Trophoblast cell (in vitro differentiated cells and primary cell): ENCODE measurements around the gene CHEK1.

ENCODE experiments used
- DNase-seq, 2 donors: peaks; one replicate each; pipeline ENCODE4 v3.0.0-alpha.2; 2016
- H2AFZ ChIP-seq: 2 replicates; pipeline ENCODE4 v1.6.1; 2013; ENCODE audit warnings: low read length, moderate library complexity, mild to moderate bottlenecking; ENCODE audit not compliant: insufficient read depth, poor library complexity
- H2AK5ac ChIP-seq: 2 replicates; pipeline ENCODE4 v1.6.1; 2013; ENCODE audit warnings: mild to moderate bottlenecking, low read length
- H2BK120ac ChIP-seq: 2 replicates; pipeline ENCODE4 v1.6.1; 2013; ENCODE audit warnings: low read length, mild to moderate bottlenecking, moderate library complexity; ENCODE audit not compliant: insufficient read depth, poor library complexity
- H2BK12ac ChIP-seq: 2 replicates; pipeline ENCODE4 v1.6.1; 2013; ENCODE audit warnings: mild to moderate bottlenecking, low read length, moderate library complexity
- H2BK5ac ChIP-seq: 2 replicates; pipeline ENCODE4 v1.6.1; 2013; ENCODE audit warnings: low read length, low read depth, moderate library complexity, mild to moderate bottlenecking; ENCODE audit not compliant: poor library complexity
- H3K14ac ChIP-seq: 2 replicates; pipeline ENCODE4 v1.6.1; 2013; ENCODE audit warnings: mild to moderate bottlenecking, low read length
- H3K18ac ChIP-seq: 2 replicates; pipeline ENCODE4 v1.6.1; 2013; ENCODE audit warnings: mild to moderate bottlenecking, low read length
- H3K23ac ChIP-seq: 2 replicates; pipeline ENCODE4 v1.6.1; 2013; ENCODE audit warnings: low read length
- H3K27ac ChIP-seq: 2 replicates; pipeline ENCODE4 v1.5.1; 2013; ENCODE audit warnings: low read depth, mild to moderate bottlenecking, inconsistent platforms, low read length, moderate library complexity
- H3K27me3 ChIP-seq: 2 replicates; pipeline ENCODE4 v1.6.1; 2013; ENCODE audit warnings: inconsistent platforms, mild to moderate bottlenecking, low read length, moderate library complexity; ENCODE audit not compliant: insufficient read depth
- H3K36me3 ChIP-seq, 2 experiments: 1 replicate in 1 of 2; 2 replicates in 1 of 2; pipeline ENCODE4 v1.6.1; 2013; ENCODE audit warnings: low read length in 2 of 2, mild to moderate bottlenecking in 2 of 2, moderate library complexity in 1 of 2; ENCODE audit not compliant: insufficient read depth in 2 of 2, control insufficient read depth in 1 of 2
- H3K4ac ChIP-seq: 2 replicates; pipeline ENCODE4 v1.6.1; 2013; ENCODE audit warnings: low read depth, mild to moderate bottlenecking, low read length, moderate library complexity
- H3K4me1 ChIP-seq, 2 experiments: 1 replicate in 1 of 2; 2 replicates in 1 of 2; pipeline ENCODE4 v1.6.1; 2013; ENCODE audit warnings: low read length in 2 of 2, mild to moderate bottlenecking in 2 of 2, moderate library complexity in 1 of 2; ENCODE audit not compliant: insufficient read depth in 2 of 2, control insufficient read depth in 1 of 2
- H3K4me2 ChIP-seq: 2 replicates; pipeline ENCODE4 v1.6.1; 2013; ENCODE audit warnings: inconsistent platforms, mild to moderate bottlenecking, low read length, moderate library complexity
- H3K4me3 ChIP-seq: 2 replicates; pipeline ENCODE4 v1.5.1; 2013; ENCODE audit warnings: mild to moderate bottlenecking, low read depth, low read length, inconsistent platforms
- H3K79me1 ChIP-seq: one replicate; pipeline ENCODE4 v1.6.1; 2013; ENCODE audit warnings: low read length
- H3K79me2 ChIP-seq: 2 replicates; pipeline ENCODE4 v1.6.1; 2013; ENCODE audit warnings: low read length, mild to moderate bottlenecking; ENCODE audit not compliant: control insufficient read depth, insufficient read depth, poor library complexity
- H3K9ac ChIP-seq: 2 replicates; pipeline ENCODE4 v1.6.1; 2013; ENCODE audit warnings: mild to moderate bottlenecking, low read length
- H3K9me3 ChIP-seq: 2 replicates; pipeline ENCODE4 v1.6.1; 2013; ENCODE audit warnings: low read depth, mild to moderate bottlenecking, control low read depth, inconsistent platforms, low read length; ENCODE audit not compliant: insufficient read depth
- H4K12ac ChIP-seq: 2 replicates; pipeline ENCODE4 v1.6.1; 2013; ENCODE audit warnings: low read depth, mild to moderate bottlenecking, low read length, moderate library complexity
- H4K8ac ChIP-seq: 2 replicates; pipeline ENCODE4 v1.6.1; 2013; ENCODE audit warnings: low read depth, mild to moderate bottlenecking, low read length, moderate library complexity
- H4K91ac ChIP-seq: one replicate; pipeline ENCODE4 v1.6.1; 2013; ENCODE audit warnings: low read depth, mild to moderate bottlenecking, low read length, moderate library complexity
- WGBS: extraction: QIAGEN DNeasy Blood & Tissue Kit; methylation state at CpG from one replicate; pipeline ENCODE4 v1.1.7; 2013; ENCODE audit warnings: missing lambda C conversion rate; ENCODE audit not compliant: insufficient read length, insufficient coverage; ENCODE audit errors: extremely low coverage; 5-methylcytosine and 5-hydroxymethylcytosine counted together

CHEK1 gene

DNA sequence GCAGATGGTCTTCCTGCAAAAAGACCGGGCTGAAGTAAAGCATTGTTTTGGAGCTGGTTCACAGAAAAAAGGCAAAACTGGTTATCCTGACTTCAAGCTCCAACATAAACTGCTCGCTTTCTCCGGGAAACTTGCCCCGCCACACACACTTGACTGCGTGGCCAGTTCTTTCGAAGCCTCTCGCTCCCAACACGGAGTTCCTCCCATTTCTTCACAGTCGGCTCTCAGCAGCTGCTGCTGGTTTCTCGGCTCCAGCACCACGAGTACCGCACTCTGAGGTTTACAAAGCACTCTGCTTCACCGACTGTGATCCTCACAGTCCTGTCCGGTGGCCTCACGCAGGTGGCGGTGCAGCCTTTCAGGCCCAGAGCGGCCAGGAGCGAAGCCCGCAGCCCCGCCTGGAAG lies 264 bp downstream of the CHEK1 start:
- H3K79me2 ChIP-seq = peaks cover 4% of the 10 kb centered on the region
- peak overlapping the region; percentile 93 for H3K14ac ChIP-seq
- peaks cover 0 to 3% of the 10 kb centered on the region in 2 experiments for H3K4me1 ChIP-seq
- H4K12ac ChIP-seq = peak overlapping the region; percentile 79
- peak overlapping the region; percentile 83 for H3K9ac ChIP-seq
- peak overlapping the region; percentile 62 for H3K18ac ChIP-seq
- peak overlapping the region; percentile 96 for H3K27ac ChIP-seq
- H3K79me1 ChIP-seq = peaks cover 9% of the 10 kb centered on the region
- H4K91ac ChIP-seq = peak overlapping the region; percentile 79
- no peak overlapping the region for H2BK12ac ChIP-seq
- peak overlapping the region; percentile 71 for H2AFZ ChIP-seq
- H3K9me3 ChIP-seq = no peaks in the 10 kb centered on the region
- peak overlapping the region; percentile 86 for H2BK5ac ChIP-seq
- H4K8ac ChIP-seq = peak overlapping the region; percentile 90
- no peaks in the 10 kb centered on the region for H3K27me3 ChIP-seq
- H3K36me3 ChIP-seq = peaks cover 9 to 18% of the 10 kb centered on the region in 2 experiments
- H2AK5ac ChIP-seq = no peak overlapping the region
- peak overlapping the region; percentile 79 for H3K4me3 ChIP-seq
- DNase-seq = no peak
- no peak overlapping the region for H3K23ac ChIP-seq
- WGBS = no CpG with 5 or more reads among the region's 20 CpGs
- no peak overlapping the region for H3K4ac ChIP-seq
- H2BK120ac ChIP-seq = no peak overlapping the region
- H3K4me2 ChIP-seq = peak overlapping the region; percentile 66

DNA sequence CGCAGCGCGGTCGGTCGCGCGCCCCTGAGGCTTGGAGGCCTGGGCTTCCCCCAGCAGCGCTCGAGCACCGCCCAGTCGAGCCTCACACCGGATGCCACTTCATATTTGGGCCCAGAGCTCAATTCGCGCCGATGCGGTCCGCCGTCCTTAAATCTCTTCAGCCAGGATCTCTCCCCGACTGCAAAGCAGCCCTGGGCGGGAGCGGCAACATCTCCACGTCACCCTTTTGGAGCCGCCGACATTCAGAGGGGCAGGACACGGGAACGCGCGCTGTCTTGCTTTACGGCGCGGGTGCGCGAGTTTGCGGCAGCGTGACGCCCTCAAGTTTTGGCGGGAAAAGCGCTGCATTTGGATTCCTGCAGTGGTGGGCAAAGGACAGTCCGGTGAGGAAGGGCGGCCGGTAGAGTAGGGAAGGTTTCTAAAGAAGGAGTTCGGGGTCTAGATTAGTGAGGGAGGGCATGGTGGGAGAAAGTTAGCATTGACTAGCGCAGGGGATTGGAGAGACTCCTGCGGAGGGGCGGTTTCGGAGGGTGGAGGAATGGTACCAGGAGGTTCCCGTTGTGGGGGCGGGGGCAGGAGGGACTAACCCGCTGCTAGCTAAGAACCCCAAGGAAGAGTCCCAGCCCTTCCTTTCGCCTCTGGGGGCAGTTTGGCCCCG lies 796 bp downstream of the CHEK1 start:
- Histone ChIP-seq H3K14ac (peak overlapping the region; percentile 93), H4K8ac (peak overlapping the region; percentile 90), H4K91ac (peak overlapping the region; percentile 79), H3K27me3 (no peaks in the 10 kb centered on the region), H3K9me3 (no peaks in the 10 kb centered on the region), H3K27ac (peak overlapping the region; percentile 96), H3K18ac (peak overlapping the region; percentile 64), H3K23ac (no peak overlapping the region), H3K4me2 (peak overlapping the region; percentile 66), H3K79me2 (peaks cover 4% of the 10 kb centered on the region), H2BK5ac (peak overlapping the region; percentile 86), H3K36me3 (peaks cover 11 to 17% of the 10 kb centered on the region in 2 experiments), H4K12ac (peak overlapping the region; percentile 79), H2BK120ac (peak overlapping the region; percentile 79), H2AK5ac (no peak overlapping the region), H3K4me1 (peaks cover 0 to 3% of the 10 kb centered on the region in 2 experiments), H3K79me1 (peaks cover 9% of the 10 kb centered on the region), H2AFZ (peak overlapping the region; percentile 71), H3K4ac (peak overlapping the region; percentile 22), H2BK12ac (no peak overlapping the region), H3K9ac (peak overlapping the region; percentile 85), H3K4me3 (peak overlapping the region; percentile 79)
- peak; percentile 80 to 90 for DNase-seq
- no CpG with 5 or more reads among the region's 51 CpGs for WGBS

DNA sequence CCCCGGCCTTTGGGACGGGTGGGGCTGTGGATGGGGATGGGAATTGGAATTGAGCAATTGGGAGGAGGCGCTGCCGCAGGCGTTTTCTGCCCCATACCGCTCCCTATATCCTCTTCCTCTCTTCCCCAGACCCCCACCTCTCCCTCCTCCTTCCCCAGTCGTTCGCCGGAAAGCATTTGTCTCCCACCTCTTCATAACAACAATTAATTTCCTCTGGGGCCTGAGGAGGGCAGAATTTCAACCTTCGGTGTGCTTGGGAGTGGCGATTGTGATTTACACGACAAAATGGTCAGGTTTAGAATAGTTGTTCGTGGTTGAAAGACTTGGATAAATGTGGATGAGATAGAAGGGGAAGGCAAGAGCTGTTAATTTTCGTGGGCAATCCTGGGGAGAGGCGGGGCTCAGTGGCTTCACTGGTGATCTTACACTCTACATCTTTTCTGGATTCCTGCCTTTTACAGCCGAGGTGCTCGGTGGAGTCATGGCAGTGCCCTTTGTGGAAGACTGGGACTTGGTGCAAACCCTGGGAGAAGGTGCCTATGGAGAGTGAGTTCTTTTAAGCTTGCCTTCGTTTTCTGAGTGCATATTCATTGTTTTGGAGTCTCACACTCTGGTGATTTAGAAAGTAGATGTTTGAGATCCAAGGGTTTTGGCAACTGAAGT lies 1.5 kb downstream of the CHEK1 start:
- Histone ChIP-seq H3K4me1 (peaks cover 0 to 3% of the 10 kb centered on the region in 2 experiments), H3K9ac (peak overlapping the region; percentile 85), H2AK5ac (no peak overlapping the region), H4K91ac (no peak overlapping the region), H2BK5ac (no peak overlapping the region), H3K27ac (peak overlapping the region; percentile 96), H3K4me3 (peak overlapping the region; percentile 79), H2AFZ (peak overlapping the region; percentile 0), H3K27me3 (no peaks in the 10 kb centered on the region), H4K8ac (peak overlapping the region; percentile 90), H3K4ac (no peak overlapping the region), H4K12ac (peak overlapping the region; percentile 79), H3K23ac (no peak overlapping the region), H3K9me3 (no peaks in the 10 kb centered on the region), H3K14ac (peak overlapping the region; percentile 41), H2BK12ac (no peak overlapping the region), H3K36me3 (peaks cover 11 to 14% of the 10 kb centered on the region in 2 experiments), H3K18ac (peak overlapping the region; percentile 5), H3K4me2 (peak overlapping the region; percentile 66), H2BK120ac (no peak overlapping the region), H3K79me2 (peaks cover 4% of the 10 kb centered on the region), H3K79me1 (peaks cover 9% of the 10 kb centered on the region)
- peak in 1 of 2 donors; percentile 38 for DNase-seq
- no CpG with 5 or more reads among the region's 18 CpGs for WGBS

DNA sequence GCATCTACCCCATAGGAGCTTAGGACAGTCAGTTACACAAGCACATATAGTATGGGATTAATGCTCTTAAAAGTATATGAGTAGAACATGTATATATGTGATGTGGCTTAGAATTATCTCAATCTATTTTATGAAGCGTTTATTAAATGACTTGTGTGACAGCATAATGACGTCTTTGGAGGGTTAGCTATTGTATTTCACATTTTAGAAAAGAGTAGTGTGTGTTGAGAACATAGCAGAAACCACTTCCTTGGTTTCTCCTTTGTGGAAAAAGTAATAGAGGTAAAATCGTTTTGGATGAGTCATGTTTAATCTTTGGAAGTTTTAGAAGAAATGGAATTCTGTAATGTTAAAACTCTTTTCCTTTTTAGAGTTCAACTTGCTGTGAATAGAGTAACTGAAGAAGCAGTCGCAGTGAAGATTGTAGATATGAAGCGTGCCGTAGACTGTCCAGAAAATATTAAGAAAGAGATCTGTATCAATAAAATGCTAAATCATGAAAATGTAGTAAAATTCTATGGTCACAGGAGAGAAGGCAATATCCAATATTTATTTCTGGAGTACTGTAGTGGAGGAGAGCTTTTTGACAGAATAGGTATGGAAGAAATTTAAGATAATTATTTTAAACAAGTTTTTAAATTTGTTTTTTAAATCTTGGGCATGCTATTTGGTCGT lies 2.4 kb downstream of the CHEK1 start:
- H3K4ac ChIP-seq = no peak overlapping the region
- WGBS = 100% methylated on average over 1 of the region's 7 CpGs

More for the DNA sequence above, 2.4 kb downstream of the CHEK1 start:
- H2BK5ac ChIP-seq = no peak overlapping the region
- H3K18ac ChIP-seq = no peak overlapping the region
- peaks cover 0 to 3% of the 10 kb centered on the region in 2 experiments for H3K4me1 ChIP-seq
- peaks cover 9 to 12% of the 10 kb centered on the region in 2 experiments for H3K36me3 ChIP-seq
- no peak overlapping the region for H3K23ac ChIP-seq
- H3K27ac ChIP-seq = no peak overlapping the region
- H3K27me3 ChIP-seq = no peaks in the 10 kb centered on the region
- H4K91ac ChIP-seq = no peak overlapping the region
- H3K4me2 ChIP-seq = peak overlapping the region; percentile 66
- H3K79me1 ChIP-seq = peaks cover 9% of the 10 kb centered on the region
- H3K4me3 ChIP-seq = no peak overlapping the region
- no peak for DNase-seq
- no peak overlapping the region for H4K12ac ChIP-seq
- H2BK120ac ChIP-seq = no peak overlapping the region
- H3K14ac ChIP-seq = no peak overlapping the region
- no peaks in the 10 kb centered on the region for H3K9me3 ChIP-seq
- H2AFZ ChIP-seq = no peak overlapping the region
- no peak overlapping the region for H2BK12ac ChIP-seq
- no peak overlapping the region for H4K8ac ChIP-seq
- no peak overlapping the region for H2AK5ac ChIP-seq
- peaks cover 4% of the 10 kb centered on the region for H3K79me2 ChIP-seq
- H3K9ac ChIP-seq = no peak overlapping the region
